COR-L47 (cell line): ENCODE measurements around the gene TARDBP.
A peak's percentile ranks its signal among the peaks of the same experiment; 100 is the strongest.
"Not testable (repeated sequence)": the region's sequence is repeated elsewhere in the genome, so short reads cannot be mapped to it uniquely, and the experiment has no call there.

Source experiments
- DNase-seq: peaks from one replicate; lab custom pipeline; 2025; lab: John Stamatoyannopoulos, UW

The TARDBP gene

GRCh38 chr1:11042995-11043874, 30.8 kb downstream of the TARDBP start:
- no peak for DNase-seq

GRCh38 chr1:11044086-11044848, 31.8 kb downstream of the TARDBP start:
- DNase-seq, result no peak

GRCh38 chr1:11044849-11045427, 32.5 kb downstream of the TARDBP start:
- no peak for DNase-seq

- no peak for DNase-seq
Observed at GRCh38 chr1:11045428-11046269, 33.2 kb downstream of the TARDBP start.

GRCh38 chr1:11046270-11046566, 33.8 kb downstream of the TARDBP start:
- DNase-seq, result no peak

GRCh38 chr1:11046625-11047365, 34.3 kb downstream of the TARDBP start, which contains the start of gene MASP2:
MASP2 (minus strand) TSS chr1:11047239; CDS start chr1:11047207, 32 bp downstream.
- no peak for DNase-seq

- not testable (repeated sequence) for DNase-seq
Observed at GRCh38 chr1:11051121-11051520, 38.7 kb downstream of the TARDBP start.

GRCh38 chr1:11051781-11052511, 39.5 kb downstream of the TARDBP start:
- DNase-seq, result no peak

- no peak for DNase-seq
Observed at GRCh38 chr1:11052839-11053757, 40.6 kb downstream of the TARDBP start.

GRCh38 chr1:11053758-11054137, 41.3 kb downstream of the TARDBP start:
- DNase-seq, result no peak

GRCh38 chr1:11054181-11054580, 41.7 kb downstream of the TARDBP start:
- no peak for DNase-seq

- DNase-seq, result no peak
Observed at GRCh38 chr1:11054666-11055065, 42.2 kb downstream of the TARDBP start.

- no peak for DNase-seq
Observed at GRCh38 chr1:11055676-11056075, 43.2 kb downstream of the TARDBP start.

- no peak for DNase-seq
Observed at GRCh38 chr1:11056504-11056903, 44.0 kb downstream of the TARDBP start.

GRCh38 chr1:11057477-11057876, 45.0 kb downstream of the TARDBP start:
- no peak for DNase-seq

GRCh38 chr1:11058026-11058425, 45.6 kb downstream of the TARDBP start:
- no peak for DNase-seq

- DNase-seq, result peak; percentile 54
Observed at GRCh38 chr1:11058595-11059154, 46.2 kb downstream of the TARDBP start.

GRCh38 chr1:11059155-11059967, 46.9 kb downstream of the TARDBP start:
- DNase-seq, result no peak
